PC-9 (cell line): ENCODE measurements around the gene HRH1. TPM values are rescaled to one million over a fixed set of nuclear protein-coding genes. Genes with fewer than 3 reads are reported as not detected.
A peak's percentile ranks its signal among the peaks of the same experiment; 100 is the strongest.

Source experiments
- BruUV-seq: library from RNA; stranded (reverse); fragments of 400-500 nt; replicated peaks from 2 replicates; lab custom pipeline; 2021; lab: Mats Ljungman, UMichigan
- CTCF ChIA-PET: fragments of 300-600 bp; sonication (Branson Sonifier 250); formaldehyde crosslinking; loops from one replicate; lab custom pipeline; 2022; ENCODE audit warnings: antibody characterized with exemption; lab: Charles Lee
- POLR2A ChIA-PET: fragments of 300-600 bp; sonication (Branson Sonifier 250); formaldehyde crosslinking; loops from one replicate; lab custom pipeline; 2022; ENCODE audit warnings: antibody characterized with exemption; ENCODE audit not compliant: unreplicated experiment; lab: Charles Lee
- DNase-seq, 2 experiments: peaks; one replicate each; pipeline versions ENCODE4 v3.0.0 to v3.0.0-alpha.2; 2015 to 2022; ENCODE audit warnings: mixed read lengths in 1 of 2
- H2AFZ ChIP-seq: fragments of 200-600 bp; sonication (generic); 2 replicates; pipeline ENCODE4 v1.8.1; 2017; ENCODE audit warnings: antibody characterized with exemption
- H3F3A ChIP-seq: fragments of 200-600 bp; sonication (generic); 2 replicates; pipeline ENCODE4 v1.8.1; 2017; ENCODE audit warnings: antibody characterized with exemption, mild to moderate bottlenecking, low read depth; ENCODE audit not compliant: insufficient read depth
- H3K27ac ChIP-seq: fragments of 200-600 bp; sonication (generic); 2 replicates; pipeline ENCODE4 v1.6.1; 2016; ENCODE audit warnings: mixed run types
- H3K27me3 ChIP-seq: fragments of 200-600 bp; sonication (generic); 2 replicates; pipeline ENCODE4 v1.6.1; 2016; ENCODE audit warnings: low read depth, mixed run types; ENCODE audit not compliant: insufficient read depth
- H3K36me3 ChIP-seq: fragments of 200-600 bp; sonication (generic); 2 replicates; pipeline ENCODE4 v1.6.1; 2016; ENCODE audit warnings: low read depth, mixed run types
- H3K4me1 ChIP-seq: fragments of 200-600 bp; sonication (generic); replicated peaks from 2 replicates; pipeline ENCODE4 v1.6.1; 2016; ENCODE audit warnings: mixed run types; ENCODE audit not compliant: insufficient read depth
- H3K4me2 ChIP-seq: fragments of 200-600 bp; sonication (generic); 2 replicates; pipeline ENCODE4 v1.6.1; 2017; ENCODE audit warnings: mixed run types
- H3K4me3 ChIP-seq: fragments of 200-600 bp; sonication (generic); 2 replicates; pipeline ENCODE4 v1.6.1; 2016; ENCODE audit warnings: mixed run types
- H3K79me2 ChIP-seq: fragments of 200-600 bp; sonication (generic); 2 replicates; pipeline ENCODE4 v1.6.1; 2017; ENCODE audit warnings: low read depth, mixed run types
- H3K9me2 ChIP-seq: fragments of 200-600 bp; sonication (generic); 2 replicates; pipeline ENCODE4 v1.8.1; 2017; ENCODE audit warnings: mild to moderate bottlenecking; ENCODE audit not compliant: insufficient read depth
- H3K9me3 ChIP-seq: fragments of 200-600 bp; sonication (generic); 2 replicates; pipeline ENCODE4 v1.8.1; 2016; ENCODE audit warnings: low read depth; ENCODE audit not compliant: insufficient read depth
- H4K20me1 ChIP-seq: fragments of 200-600 bp; sonication (generic); 2 replicates; pipeline ENCODE4 v1.8.1; 2017; ENCODE audit not compliant: insufficient read depth
- CTCF ChIP-seq: fragments of 200-600 bp; sonication (generic); conservative IDR thresholded peaks from 2 replicates; pipeline ENCODE4 v1.6.1; 2017; ENCODE audit warnings: mixed run types, antibody characterized with exemption, mild to moderate bottlenecking, moderate library complexity
- EZH2 ChIP-seq: fragments of 200-600 bp; sonication (generic); IDR thresholded peaks from 2 replicates; pipeline ENCODE4 v1.8.0; 2017; ENCODE audit warnings: antibody characterized with exemption, low read depth
- intact Hi-C: fragments of 100-400 bp; cut with micrococcal nuclease; formaldehyde crosslinking; loops from one replicate; pipeline ENCODE4 v1.10.0; 2022; ENCODE audit not compliant: unreplicated experiment
- total RNA-seq: library from RNA; stranded (reverse); gene quantifications from 2 replicates; pipeline ENCODE4 v1.2.3, GENCODE V29; 2021

Gene HRH1
- total RNA-seq, 1 experiment from 2014 or later, result 9.2 TPM

DNA sequence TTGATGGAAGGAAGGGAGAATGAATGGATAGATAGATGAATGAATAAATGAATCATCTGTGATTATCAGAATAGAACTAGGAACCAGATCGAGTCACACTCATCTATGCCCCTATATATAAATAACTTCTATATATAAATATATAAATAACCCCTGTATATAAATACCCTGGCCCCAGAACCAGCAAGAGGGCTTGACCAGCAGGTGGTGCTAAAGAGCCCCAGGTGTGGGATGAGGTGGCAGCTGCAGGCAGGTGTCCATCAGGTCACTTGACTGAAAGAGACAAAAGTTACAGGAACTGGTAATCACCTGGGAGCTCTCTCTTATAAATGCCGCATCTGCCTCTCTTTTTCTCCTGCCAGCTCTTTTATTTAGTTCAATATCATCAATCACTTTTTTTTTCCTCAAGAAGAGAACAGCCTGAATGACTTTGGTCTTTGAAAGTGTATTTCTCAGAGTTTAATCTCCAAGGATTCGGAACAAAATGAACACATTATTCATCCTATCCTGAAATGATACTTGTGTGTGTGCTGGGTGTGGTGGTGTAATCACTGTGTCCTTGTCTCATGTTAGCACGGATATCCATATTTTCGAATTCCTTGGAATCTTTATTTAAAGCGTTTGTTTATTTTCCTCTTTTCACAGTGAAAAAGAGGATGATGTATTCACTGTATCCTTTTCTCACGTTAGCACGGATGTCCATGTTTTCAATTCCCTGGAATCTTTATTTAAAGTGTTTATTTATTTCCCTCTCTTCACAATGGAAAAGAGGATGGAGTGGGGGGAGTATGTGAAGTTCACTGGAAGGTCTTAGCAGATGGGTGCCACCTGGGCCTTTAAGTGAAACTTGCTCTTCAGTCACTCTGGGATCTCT is 82.5 kb downstream of the HRH1 start:
- ChIA-PET POLR2A (interaction anchor here (0.6 kb wide), 4 partner anchors 35 to 898 kb away, joined by 3 to 11 read pairs (median 4); partner anchors contain the start of gene ATG7), CTCF (interaction anchor here (0.5 to 1.3 kb wide), 5 partner anchors 34 to 408 kb away, joined by 3 to 14 read pairs (median 3); no protein-coding TSS in a partner anchor)
- TF ChIP-seq EZH2, result no peak
- TF ChIP-seq CTCF, result peak; percentile 93
- no TSS peak for BruUV-seq
- H3K27ac ChIP-seq, result peak overlapping the region; percentile 99
- intact Hi-C loops, result loop anchor here (1.0 to 10.0 kb wide), 6 partner anchors 36 to 408 kb away; partner anchors contain the start of genes ATG7 and VGLL4
- H3K9me2 ChIP-seq, result no peaks in the 10 kb centered on the region
- DNase-seq, result peak; percentile 59 to 88
- peaks cover 41% of the 10 kb centered on the region for H3K4me1 ChIP-seq
- H3K79me2 ChIP-seq, result peaks cover 27% of the 10 kb centered on the region
- H3F3A ChIP-seq, result peaks cover 39% of the 10 kb centered on the region
- H4K20me1 ChIP-seq, result no peaks in the 10 kb centered on the region
- peak overlapping the region; percentile 33; the same call in 1 of the 2 replicates for H3K4me3 ChIP-seq
- no peaks in the 10 kb centered on the region for H3K27me3 ChIP-seq
- H3K36me3 ChIP-seq, result 0 out of 2 replicates have a peak, but pooled peaks cover 13% of the 10 kb centered on the region
- no peak overlapping the region for H2AFZ ChIP-seq
- peak overlapping the region; percentile 81 for H3K4me2 ChIP-seq
- peaks cover 8% of the 10 kb centered on the region for H3K9me3 ChIP-seq

GRCh38 chr3:11238060-11238459 is 83.8 kb downstream of the HRH1 start:
- H3K4me3 ChIP-seq, result peak overlapping the region; percentile 44; the same call in 1 of the 2 replicates
- no TSS peak for BruUV-seq
- no peaks in the 10 kb centered on the region for H4K20me1 ChIP-seq
- peaks cover 8% of the 10 kb centered on the region for H3K9me3 ChIP-seq
- H2AFZ ChIP-seq, result no peak overlapping the region
- peaks cover 39% of the 10 kb centered on the region for H3F3A ChIP-seq
- H3K4me1 ChIP-seq, result peaks cover 41% of the 10 kb centered on the region
- peak overlapping the region; percentile 99 for H3K27ac ChIP-seq
- no peaks in the 10 kb centered on the region for H3K27me3 ChIP-seq
- intact Hi-C loops, result loop anchor here (1.0 to 10.0 kb wide), 5 partner anchors 51 to 407 kb away; partner anchors contain the start of gene VGLL4
- peak overlapping the region; percentile 81 for H3K4me2 ChIP-seq
- TF ChIP-seq CTCF, result no peak
- no peak for TF ChIP-seq EZH2
- H3K36me3 ChIP-seq, result 0 out of 2 replicates have a peak, but pooled peaks cover 12% of the 10 kb centered on the region
- ChIA-PET POLR2A (interaction anchor here (0.5 to 1.9 kb wide), 7 partner anchors 23 to 200 kb away, joined by 3 to 7 read pairs (median 3); partner anchors contain the start of gene ATG7), CTCF (interaction anchor here (0.6 to 1.7 kb wide), 4 partner anchors 34 to 96 kb away, joined by 3 to 10 read pairs (median 3); no protein-coding TSS in a partner anchor)
- DNase-seq, result peak; percentile 41 to 91
- H3K79me2 ChIP-seq, result peaks cover 27% of the 10 kb centered on the region
- H3K9me2 ChIP-seq, result no peaks in the 10 kb centered on the region

DNA sequence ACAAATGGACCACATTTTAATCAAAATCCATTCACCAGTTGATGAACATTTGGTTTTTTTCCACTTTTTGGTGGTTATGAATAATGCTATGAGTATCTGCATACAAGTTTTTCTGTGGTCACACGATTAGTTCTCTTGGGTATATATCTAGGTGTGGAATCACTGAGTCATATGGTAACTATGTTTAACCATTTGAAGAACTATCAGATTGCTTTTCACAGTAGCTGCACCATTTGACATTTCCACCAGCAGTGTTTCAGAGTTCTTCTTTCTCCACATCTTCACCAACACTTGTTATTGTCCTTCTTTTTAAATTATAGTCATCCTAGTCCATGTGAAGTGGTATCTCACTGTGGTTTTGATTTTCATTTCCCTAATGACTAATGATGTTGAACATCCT is 84.6 kb downstream of the HRH1 start:
- Histone ChIP-seq H3K9me3 (peaks cover 8% of the 10 kb centered on the region), H3K4me2 (peak overlapping the region; percentile 81), H3K9me2 (no peaks in the 10 kb centered on the region), H3K79me2 (peaks cover 27% of the 10 kb centered on the region), H3K4me1 (peaks cover 48% of the 10 kb centered on the region), H3F3A (peaks cover 39% of the 10 kb centered on the region), H3K36me3 (0 out of 2 replicates have a peak, but pooled peaks cover 4% of the 10 kb centered on the region), H4K20me1 (no peaks in the 10 kb centered on the region), H2AFZ (no peak overlapping the region), H3K4me3 (peak overlapping the region; percentile 44), H3K27me3 (no peaks in the 10 kb centered on the region), H3K27ac (peak overlapping the region; percentile 99)
- ChIA-PET CTCF (interaction anchor here (0.6 to 1.7 kb wide), 3 partner anchors 48 to 96 kb away, joined by 3 to 10 read pairs (median 3); no protein-coding TSS in a partner anchor), POLR2A (interaction anchor here (0.6 to 1.9 kb wide), 5 partner anchors 34 to 1192 kb away, joined by 3 to 7 read pairs (median 3); partner anchors contain the start of gene ATG7)
- peak in 1 of 2 experiments; percentile 91 for DNase-seq
- no peak for TF ChIP-seq CTCF
- TF ChIP-seq EZH2, result no peak
- intact Hi-C loops, result loop anchor here (1.0 to 10.0 kb wide), 5 partner anchors 50 to 406 kb away; partner anchors contain the start of gene VGLL4
- no TSS peak for BruUV-seq
